Measurements from ENCODE around the gene GALNT14. TPM values are rescaled to one million over a fixed set of nuclear protein-coding genes. Genes with fewer than 3 reads are reported as not detected.

The GALNT14 gene
- total RNA-seq, 1 donor from 2014 or later = 6.4 TPM

DNA sequence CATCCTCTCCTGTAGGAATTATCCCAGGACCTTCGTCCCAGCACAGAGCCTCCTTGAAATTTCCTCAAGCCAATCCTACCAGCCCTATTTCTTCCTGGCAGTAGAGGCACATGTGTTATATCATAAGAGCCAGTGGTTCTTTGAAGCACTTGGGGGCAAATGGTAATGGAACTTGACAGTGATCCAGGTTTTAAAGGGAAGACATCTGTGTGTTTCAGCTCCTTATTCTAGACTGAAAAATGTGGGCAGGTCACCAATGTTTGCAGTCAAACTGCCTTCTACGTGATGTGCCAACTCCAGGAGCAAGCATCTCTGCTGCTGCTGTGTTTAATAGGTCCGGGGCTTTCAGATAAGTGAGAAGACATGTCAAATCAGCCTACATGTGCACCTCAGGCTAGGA lies 157.1 kb downstream of the GALNT14 start:
- H3K27ac ChIP-seq = no peak overlapping the region
- peaks cover 23% of the 10 kb centered on the region for H3K4me1 Mint-ChIP-seq

DNA sequence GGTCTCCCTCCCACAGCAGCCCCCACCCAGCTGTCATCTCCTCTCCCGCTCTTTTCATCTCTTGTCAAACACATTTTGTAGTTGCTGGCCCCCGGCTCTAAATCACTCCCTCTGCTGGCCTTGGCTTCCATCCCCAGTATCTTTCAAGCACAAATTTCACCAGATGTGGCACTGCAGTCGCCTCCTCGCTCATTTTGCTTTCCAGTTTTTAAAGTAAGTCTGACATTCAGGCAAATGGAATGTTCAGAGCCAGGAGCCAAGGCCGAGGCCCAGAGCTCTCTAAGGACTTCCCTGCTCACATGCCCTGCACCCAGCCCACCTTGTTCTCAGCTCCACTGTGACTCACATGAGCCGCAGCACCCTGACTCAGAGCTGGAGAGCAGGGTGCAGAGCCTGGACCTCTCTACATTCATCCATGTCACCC lies 158.4 kb downstream of the GALNT14 start:
- H3K9me3 Mint-ChIP-seq = no peaks in the 10 kb centered on the region
- H3K4me1 ChIP-seq = peaks cover 7% of the 10 kb centered on the region
- no peaks in the 10 kb centered on the region for H3F3A ChIP-seq (ENCODE audit: low read depth)
- no peak overlapping the region for H3K4me2 ChIP-seq
- H3K27ac ChIP-seq = no peak overlapping the region
- no peaks in the 10 kb centered on the region for H3K36me3 ChIP-seq
- H2AFZ ChIP-seq (replicated peaks) = no peak overlapping the region
- peak; percentile 15 for DNase-seq (ENCODE audit: low spot score)
- no peak overlapping the region for H3K4me3 ChIP-seq
- no peaks in the 10 kb centered on the region for H3K27me3 Mint-ChIP-seq (ENCODE audit: insufficient read depth, low read depth)
- no peaks in the 10 kb centered on the region for H3K27me3 ChIP-seq
- H3K4me3 Mint-ChIP-seq = no peak overlapping the region
- peaks cover 23% of the 10 kb centered on the region for H3K4me1 Mint-ChIP-seq
- TF ChIP-seq, protein P1, sequence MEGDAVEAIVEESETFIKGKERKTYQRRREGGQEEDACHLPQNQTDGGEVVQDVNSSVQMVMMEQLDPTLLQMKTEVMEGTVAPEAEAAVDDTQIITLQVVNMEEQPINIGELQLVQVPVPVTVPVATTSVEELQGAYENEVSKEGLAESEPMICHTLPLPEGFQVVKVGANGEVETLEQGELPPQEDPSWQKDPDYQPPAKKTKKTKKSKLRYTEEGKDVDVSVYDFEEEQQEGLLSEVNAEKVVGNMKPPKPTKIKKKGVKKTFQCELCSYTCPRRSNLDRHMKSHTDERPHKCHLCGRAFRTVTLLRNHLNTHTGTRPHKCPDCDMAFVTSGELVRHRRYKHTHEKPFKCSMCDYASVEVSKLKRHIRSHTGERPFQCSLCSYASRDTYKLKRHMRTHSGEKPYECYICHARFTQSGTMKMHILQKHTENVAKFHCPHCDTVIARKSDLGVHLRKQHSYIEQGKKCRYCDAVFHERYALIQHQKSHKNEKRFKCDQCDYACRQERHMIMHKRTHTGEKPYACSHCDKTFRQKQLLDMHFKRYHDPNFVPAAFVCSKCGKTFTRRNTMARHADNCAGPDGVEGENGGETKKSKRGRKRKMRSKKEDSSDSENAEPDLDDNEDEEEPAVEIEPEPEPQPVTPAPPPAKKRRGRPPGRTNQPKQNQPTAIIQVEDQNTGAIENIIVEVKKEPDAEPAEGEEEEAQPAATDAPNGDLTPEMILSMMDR (IDR thresholded peaks at IDR 0.05) = peak; percentile 21
- TF ChIP-seq EZH2phosphoT487 (IDR thresholded peaks at IDR 0.05) = no peak
- TF ChIP-seq EZH2 (IDR thresholded peaks at IDR 0.05) = no peak
- H3K9ac ChIP-seq = no peak overlapping the region
- no peaks in the 10 kb centered on the region for H4K20me1 ChIP-seq (ENCODE audit: low read depth)
- no peaks in the 10 kb centered on the region for H3K36me3 Mint-ChIP-seq
- no peaks in the 10 kb centered on the region for H3K79me2 ChIP-seq (ENCODE audit: low read depth)
- no peaks in the 10 kb centered on the region for H3K9me3 ChIP-seq (ENCODE audit: low read depth)
- H3K27ac Mint-ChIP-seq = no peak overlapping the region

More for the DNA sequence above, 157.1 kb downstream of the GALNT14 start:
- no peak for DNase-seq (ENCODE audit: low spot score)
- no peaks in the 10 kb centered on the region for H3K9me3 ChIP-seq (ENCODE audit: low read depth)
- no peaks in the 10 kb centered on the region for H3K36me3 ChIP-seq
- no peaks in the 10 kb centered on the region for H3K36me3 Mint-ChIP-seq
- no peaks in the 10 kb centered on the region for H3K79me2 ChIP-seq (ENCODE audit: low read depth)
- peak overlapping the region; percentile 59 for H3K27ac Mint-ChIP-seq
- no peaks in the 10 kb centered on the region for H4K20me1 ChIP-seq (ENCODE audit: low read depth)
- H3K4me3 ChIP-seq = no peak overlapping the region
- no peak overlapping the region for H3K4me2 ChIP-seq
- no peak overlapping the region for H2AFZ ChIP-seq (replicated peaks)
- H3K9me3 Mint-ChIP-seq = no peaks in the 10 kb centered on the region
- no peaks in the 10 kb centered on the region for H3K27me3 ChIP-seq
- H3K9ac ChIP-seq = no peak overlapping the region
- H3K4me3 Mint-ChIP-seq = no peak overlapping the region
- H3K27me3 Mint-ChIP-seq (ENCODE audit: insufficient read depth, low read depth) = peaks cover 3% of the 10 kb centered on the region
- H3K4me1 ChIP-seq = peaks cover 7% of the 10 kb centered on the region
- TF ChIP-seq EZH2 (IDR thresholded peaks at IDR 0.05) (no peak), EZH2phosphoT487 (IDR thresholded peaks at IDR 0.05) (no peak)
- TF ChIP-seq, protein P1 (IDR thresholded peaks at IDR 0.05) = no peak
- H3F3A ChIP-seq (ENCODE audit: low read depth) = no peaks in the 10 kb centered on the region

DNA sequence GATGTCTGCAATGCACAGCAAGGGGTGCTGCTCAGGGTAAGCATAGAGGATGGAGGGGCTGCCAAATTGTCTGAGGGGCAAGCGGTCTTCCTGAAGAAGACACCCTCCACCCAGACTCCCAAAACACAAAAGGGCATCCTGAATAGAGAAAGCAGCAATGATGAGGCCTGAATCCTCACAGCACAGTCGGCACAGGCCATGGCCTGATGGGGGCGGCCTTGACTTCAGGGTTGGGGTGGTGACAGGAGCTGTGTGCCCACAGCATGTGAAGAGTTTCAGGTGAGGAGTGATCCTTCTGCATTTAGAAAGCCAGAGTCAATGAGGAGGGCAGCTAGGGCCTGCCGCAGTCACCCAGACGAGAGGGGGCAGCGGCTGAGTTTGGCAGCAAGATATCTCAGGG lies 159.4 kb downstream of the GALNT14 start:
- H3K27ac Mint-ChIP-seq = no peak overlapping the region
- H3K4me2 ChIP-seq = no peak overlapping the region
- TF ChIP-seq, protein P1 (IDR thresholded peaks at IDR 0.05) = no peak
- TF ChIP-seq EZH2 (IDR thresholded peaks at IDR 0.05) (no peak), EZH2phosphoT487 (IDR thresholded peaks at IDR 0.05) (no peak)
- no peak overlapping the region for H3K27ac ChIP-seq
- no peaks in the 10 kb centered on the region for H3K27me3 ChIP-seq
- H3K9me3 Mint-ChIP-seq = no peaks in the 10 kb centered on the region
- no peaks in the 10 kb centered on the region for H3K36me3 Mint-ChIP-seq
- H2AFZ ChIP-seq (replicated peaks) = no peak overlapping the region
- DNase-seq (ENCODE audit: low spot score) = no peak
- H3K79me2 ChIP-seq (ENCODE audit: low read depth) = no peaks in the 10 kb centered on the region
- no peaks in the 10 kb centered on the region for H4K20me1 ChIP-seq (ENCODE audit: low read depth)
- no peak overlapping the region for H3K9ac ChIP-seq
- H3K4me1 ChIP-seq = peaks cover 7% of the 10 kb centered on the region
- peaks cover 23% of the 10 kb centered on the region for H3K4me1 Mint-ChIP-seq
- H3K27me3 Mint-ChIP-seq (ENCODE audit: insufficient read depth, low read depth) = no peaks in the 10 kb centered on the region
- H3K4me3 ChIP-seq = no peak overlapping the region
- no peak overlapping the region for H3K4me3 Mint-ChIP-seq
- no peaks in the 10 kb centered on the region for H3K9me3 ChIP-seq (ENCODE audit: low read depth)
- H3K36me3 ChIP-seq = no peaks in the 10 kb centered on the region
- H3F3A ChIP-seq (ENCODE audit: low read depth) = no peaks in the 10 kb centered on the region
